Activated CD4-positive, alpha-beta memory T cell treated with anti-CD3 and anti-CD28 coated beads, Interleukin-2, amount 10 ng/mL, durations not matched to agents 7 days and 5 days (primary cell): ENCODE measurements around the gene JAZF1. TPM values are rescaled to one million over a fixed set of nuclear protein-coding genes. Genes with fewer than 3 reads are reported as not detected.

Experiments
- CTCF ChIA-PET: fragments of 350-600 bp; sonication (Branson Sonifier 250); formaldehyde crosslinking; loops from one replicate; lab custom pipeline; 2021; ENCODE audit warnings: antibody characterized with exemption, inconsistent platforms; lab: Charles Lee
- POLR2A ChIA-PET: fragments of 350-600 bp; sonication (Branson Sonifier 250); formaldehyde crosslinking; loops from one replicate; lab custom pipeline; 2021; ENCODE audit warnings: antibody characterized with exemption; lab: Charles Lee
- DNase-seq: peaks from one replicate; pipeline ENCODE4 v3.0.0-alpha.2; 2020
- H3K27ac Mint-ChIP-seq: one replicate; pipeline ENCODE4 v1.8.0; 2021; ENCODE audit warnings: mild to moderate bottlenecking, mixed read lengths
- H3K27me3 Mint-ChIP-seq: one replicate; pipeline ENCODE4 v1.8.0; 2021; ENCODE audit warnings: mixed read lengths
- H3K36me3 Mint-ChIP-seq: one replicate; pipeline ENCODE4 v1.8.0; 2021; ENCODE audit warnings: low read depth, mixed read lengths
- H3K4me1 Mint-ChIP-seq: one replicate; pipeline ENCODE4 v1.8.0; 2021; ENCODE audit warnings: mixed read lengths
- H3K4me3 Mint-ChIP-seq: one replicate; pipeline ENCODE4 v1.8.0; 2021; ENCODE audit warnings: mild to moderate bottlenecking, mixed read lengths
- H3K9me3 Mint-ChIP-seq: one replicate; pipeline ENCODE4 v1.8.0; 2021; ENCODE audit warnings: mixed read lengths
- total RNA-seq, 2 experiments: library from RNA; stranded (reverse); gene quantifications; one replicate each; pipeline ENCODE4 v1.2.3, GENCODE V29; 2021

The JAZF1 gene
- total RNA-seq, 2 experiments from 2014 or later, result 7.2 to 7.3 TPM

DNA sequence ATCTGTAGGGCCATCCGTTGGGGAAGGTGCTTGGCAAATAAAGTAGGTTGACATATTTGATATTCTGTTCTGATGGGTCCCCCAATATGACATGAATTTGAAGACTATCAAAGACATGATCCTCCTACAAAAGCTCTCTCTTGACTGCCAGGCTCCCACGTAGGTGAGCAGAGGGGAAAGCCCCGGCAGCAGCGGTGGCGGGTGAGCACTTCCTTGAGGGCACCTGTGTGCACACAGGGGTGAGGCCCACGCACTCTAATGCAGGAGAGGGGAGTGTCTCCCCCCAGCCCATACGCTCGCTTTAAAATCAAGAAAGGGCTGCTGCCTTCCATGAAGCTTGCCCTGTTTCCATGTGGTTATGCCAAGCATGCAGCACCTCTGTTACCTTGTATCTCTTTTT lies 340.3 kb downstream of the JAZF1 start:
- Mint-ChIP-seq H3K9me3 (no peaks in the 10 kb centered on the region), H3K4me1 (peaks cover 2% of the 10 kb centered on the region), H3K4me3 (no peak overlapping the region), H3K27me3 (no peaks in the 10 kb centered on the region), H3K27ac (no peak overlapping the region), H3K36me3 (peaks cover 2% of the 10 kb centered on the region)
- POLR2A ChIA-PET, result interaction anchor here (0.6 kb wide), 1 partner anchor 651 kb away, joined by 3 read pairs; no protein-coding TSS in a partner anchor
- CTCF ChIA-PET, result no interaction called here
- no peak for DNase-seq

DNA sequence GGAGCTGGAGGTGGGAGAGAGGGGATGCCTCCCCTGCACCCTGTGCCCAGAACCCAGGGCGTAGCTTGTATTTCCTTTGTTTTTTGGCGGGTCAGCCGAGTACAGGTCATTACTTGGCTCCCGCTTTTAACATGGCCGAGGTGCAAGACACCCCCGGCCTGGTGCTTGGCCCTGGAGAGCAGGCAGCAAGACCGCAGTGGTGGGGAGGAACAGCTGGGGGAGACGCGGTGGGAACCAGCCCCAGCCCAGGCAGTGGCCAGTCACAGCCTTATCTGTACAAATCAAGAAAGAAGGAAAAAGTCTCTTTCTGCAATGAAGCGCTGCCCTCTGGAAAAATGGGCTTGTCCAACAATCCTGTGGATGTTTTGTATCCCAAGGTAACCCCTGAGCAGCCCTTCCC lies 341.5 kb downstream of the JAZF1 start:
- Mint-ChIP-seq H3K27ac (no peak overlapping the region), H3K36me3 (peaks cover 2% of the 10 kb centered on the region), H3K9me3 (no peaks in the 10 kb centered on the region), H3K4me3 (no peak overlapping the region), H3K4me1 (peaks cover 2% of the 10 kb centered on the region), H3K27me3 (no peaks in the 10 kb centered on the region)
- ChIA-PET CTCF (no interaction called here), POLR2A (no interaction called here)
- no peak for DNase-seq

DNA sequence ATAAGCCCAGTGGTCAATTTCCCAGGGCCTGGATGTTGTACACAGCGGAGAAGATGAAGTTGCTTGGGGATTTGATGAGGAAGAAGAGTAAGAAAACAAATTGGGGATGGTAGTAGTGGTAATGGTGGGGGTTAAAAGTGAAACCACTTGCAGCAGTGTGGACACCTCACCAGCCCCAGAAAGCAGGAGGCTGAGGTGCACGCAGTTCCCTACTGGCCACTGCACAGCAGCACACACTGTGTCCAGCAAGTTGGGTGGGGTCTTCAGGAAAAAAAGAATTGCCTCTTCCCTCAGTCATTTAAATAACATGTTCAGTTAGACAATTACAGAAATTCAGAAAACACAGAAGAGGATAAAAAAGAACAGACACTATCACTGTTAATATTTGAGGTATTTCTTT lies 344.1 kb downstream of the JAZF1 start:
- Mint-ChIP-seq H3K36me3 (peaks cover 5% of the 10 kb centered on the region), H3K4me3 (no peak overlapping the region), H3K27ac (no peak overlapping the region), H3K4me1 (peaks cover 2% of the 10 kb centered on the region), H3K9me3 (no peaks in the 10 kb centered on the region), H3K27me3 (no peaks in the 10 kb centered on the region)
- POLR2A ChIA-PET, result interaction anchor here (1.2 kb wide), 1 partner anchor 96 kb away, joined by 4 read pairs; no protein-coding TSS in a partner anchor
- CTCF ChIA-PET, result no interaction called here
- DNase-seq, result no peak

DNA sequence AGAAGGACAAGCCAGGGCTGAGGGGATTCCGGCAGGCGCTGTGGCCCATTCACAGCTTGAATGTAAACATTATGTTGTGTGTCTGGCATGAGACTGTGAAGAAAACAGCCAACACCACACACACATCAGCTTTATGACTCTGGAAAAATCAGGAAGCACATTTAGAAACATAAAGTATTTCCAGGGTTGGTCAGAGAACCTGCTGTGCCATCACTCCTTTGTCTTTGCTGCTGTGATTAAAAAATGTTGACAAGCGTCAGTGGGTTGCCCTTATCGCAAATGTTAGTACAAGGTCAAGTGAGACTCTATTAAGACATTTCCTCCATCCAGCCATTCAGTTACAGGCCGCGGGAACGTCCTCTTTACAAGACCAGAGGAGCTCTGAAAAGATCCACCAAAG lies 345.2 kb downstream of the JAZF1 start:
- CTCF ChIA-PET, result no interaction called here
- no peak overlapping the region for H3K27ac Mint-ChIP-seq
- DNase-seq, result no peak
- H3K27me3 Mint-ChIP-seq, result no peaks in the 10 kb centered on the region
- POLR2A ChIA-PET, result interaction anchor here (1.2 kb wide), 1 partner anchor 95 kb away, joined by 4 read pairs; no protein-coding TSS in a partner anchor
- no peaks in the 10 kb centered on the region for H3K9me3 Mint-ChIP-seq
- H3K36me3 Mint-ChIP-seq, result peaks cover 9% of the 10 kb centered on the region
- no peak overlapping the region for H3K4me3 Mint-ChIP-seq
- H3K4me1 Mint-ChIP-seq, result peaks cover 2% of the 10 kb centered on the region

DNA sequence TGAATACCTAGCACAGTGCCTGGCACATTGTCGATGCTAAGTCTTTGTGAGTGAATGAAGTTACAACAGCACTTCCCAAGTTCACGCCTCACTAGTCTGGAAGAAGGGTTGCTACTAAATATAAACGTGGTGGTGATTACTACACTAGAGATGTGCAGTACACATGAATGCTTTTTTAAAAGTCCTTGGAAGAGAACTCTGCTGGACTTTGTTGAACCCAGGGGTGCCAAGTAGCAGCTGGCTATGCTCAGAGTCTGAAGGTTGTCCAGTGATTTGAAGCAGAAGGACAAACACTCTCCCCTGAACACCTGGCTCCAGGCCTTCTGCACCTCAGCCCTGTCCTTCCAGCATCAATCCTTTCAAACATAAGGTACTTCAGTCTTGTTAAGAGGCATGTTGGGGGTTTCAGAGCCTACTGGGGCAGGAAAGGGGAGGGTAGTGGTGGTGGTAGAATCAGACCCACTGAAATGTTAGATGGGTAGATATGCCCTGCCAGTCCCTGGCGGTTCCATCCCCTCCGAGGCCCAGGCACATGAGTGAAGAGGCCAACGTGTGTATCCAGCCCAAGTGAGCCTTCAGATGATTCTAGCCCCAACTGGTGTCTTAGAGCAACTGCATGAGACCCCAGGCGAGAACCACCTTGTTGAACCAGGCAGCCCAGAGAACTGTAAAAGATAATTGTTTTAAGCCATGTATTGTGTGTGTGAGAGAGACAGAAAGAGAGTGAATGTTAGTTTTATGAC lies 346.2 kb downstream of the JAZF1 start:
- H3K4me1 Mint-ChIP-seq, result no peaks in the 10 kb centered on the region
- H3K9me3 Mint-ChIP-seq, result no peaks in the 10 kb centered on the region
- peaks cover 9% of the 10 kb centered on the region for H3K36me3 Mint-ChIP-seq
- ChIA-PET POLR2A (no interaction called here), CTCF (no interaction called here)
- H3K4me3 Mint-ChIP-seq, result no peak overlapping the region
- H3K27ac Mint-ChIP-seq, result no peak overlapping the region
- DNase-seq, result no peak
- no peaks in the 10 kb centered on the region for H3K27me3 Mint-ChIP-seq

DNA sequence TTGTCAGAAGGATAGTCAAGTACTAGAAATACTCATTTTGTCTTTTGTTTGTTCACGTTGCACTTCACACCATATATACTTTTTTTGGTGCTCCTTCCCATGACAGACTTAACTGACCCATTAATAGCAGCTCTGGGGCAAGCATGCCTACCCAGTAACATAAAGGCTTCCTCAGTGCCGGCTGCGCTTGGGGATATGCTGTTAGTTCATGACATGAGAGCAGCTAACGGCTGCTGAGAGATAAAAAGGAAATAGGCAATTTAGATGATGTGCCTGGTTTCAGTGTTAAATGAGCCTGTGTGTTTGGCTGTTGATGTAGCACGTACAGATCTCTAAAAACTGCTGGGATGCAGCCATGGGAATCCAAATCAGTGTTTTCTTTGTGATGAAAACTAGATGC lies 354.2 kb downstream of the JAZF1 start:
- H3K27me3 Mint-ChIP-seq, result no peaks in the 10 kb centered on the region

DNA sequence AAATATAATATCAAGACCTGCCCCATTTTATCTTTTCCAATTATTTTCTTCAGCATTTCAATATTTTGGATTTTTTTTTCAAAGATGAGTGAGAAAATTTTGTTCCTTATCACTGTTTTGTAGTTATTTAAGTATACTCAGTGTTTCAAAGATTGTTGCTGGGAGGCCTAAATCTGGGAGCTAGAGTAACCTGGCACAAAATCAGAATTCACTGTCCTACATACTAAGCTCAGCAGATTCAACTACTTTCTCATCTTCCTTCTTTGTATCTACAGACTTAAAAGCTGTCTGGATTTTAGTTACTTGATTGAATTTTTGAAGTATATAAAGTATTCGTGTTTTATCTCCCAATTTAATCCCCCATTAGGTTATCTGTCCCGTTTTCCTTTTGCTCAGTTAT lies 354.7 kb downstream of the JAZF1 start:
- ChIA-PET POLR2A (no interaction called here), CTCF (no interaction called here)
- peaks cover 15% of the 10 kb centered on the region for H3K36me3 Mint-ChIP-seq
- no peak for DNase-seq
- H3K9me3 Mint-ChIP-seq, result no peaks in the 10 kb centered on the region
- H3K27ac Mint-ChIP-seq, result no peak overlapping the region
- no peaks in the 10 kb centered on the region for H3K4me1 Mint-ChIP-seq
- no peaks in the 10 kb centered on the region for H3K27me3 Mint-ChIP-seq
- no peak overlapping the region for H3K4me3 Mint-ChIP-seq

More for the DNA sequence above, 354.2 kb downstream of the JAZF1 start:
- Mint-ChIP-seq H3K36me3 (peaks cover 16% of the 10 kb centered on the region), H3K4me1 (no peaks in the 10 kb centered on the region), H3K9me3 (no peaks in the 10 kb centered on the region), H3K4me3 (no peak overlapping the region), H3K27ac (no peak overlapping the region)
- CTCF ChIA-PET, result no interaction called here
- no peak for DNase-seq
- POLR2A ChIA-PET, result no interaction called here

DNA sequence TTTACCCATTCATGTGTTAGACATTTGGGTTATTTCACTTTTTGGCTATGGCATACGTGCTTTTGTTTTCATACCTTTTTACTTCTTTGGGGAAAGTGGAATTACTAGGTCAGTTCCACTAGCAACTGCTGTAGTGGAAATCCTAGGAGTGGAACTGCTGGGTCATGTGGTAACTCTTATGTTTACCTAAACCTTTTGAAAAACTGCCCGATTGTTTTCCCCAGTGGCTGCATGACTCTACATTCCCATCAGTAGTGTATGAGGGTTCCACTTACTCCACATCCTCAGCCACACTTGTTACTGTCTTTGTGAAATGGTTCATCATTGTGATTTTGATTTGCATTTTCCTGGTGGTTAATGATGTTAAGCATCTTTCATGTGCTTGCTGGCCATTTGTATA lies 358.4 kb downstream of the JAZF1 start:
- POLR2A ChIA-PET, result no interaction called here

DNA sequence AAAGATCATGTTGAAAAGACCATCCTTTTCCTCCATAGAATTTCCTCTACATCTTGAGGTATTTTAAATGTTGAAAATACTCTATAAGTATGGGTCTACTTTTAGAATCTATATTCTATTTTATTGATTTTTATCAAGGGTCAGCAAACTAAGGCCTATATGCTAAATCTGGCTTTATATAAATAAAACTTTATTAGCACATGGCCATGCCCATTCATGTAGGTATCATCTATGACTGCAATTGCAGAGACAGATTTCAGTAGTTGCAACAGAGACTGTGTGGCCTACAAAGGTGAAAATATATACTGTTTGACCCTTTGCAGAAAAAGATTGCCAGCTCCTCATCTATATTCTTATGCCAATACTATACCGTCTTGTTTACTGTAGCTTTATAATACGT lies 367.9 kb downstream of the JAZF1 start:
- no peak overlapping the region for H3K4me3 Mint-ChIP-seq
- no peaks in the 10 kb centered on the region for H3K9me3 Mint-ChIP-seq
- POLR2A ChIA-PET, result interaction anchor here (0.7 kb wide), 1 partner anchor 10 kb away, joined by 3 read pairs; no protein-coding TSS in a partner anchor
- CTCF ChIA-PET, result no interaction called here
- peaks cover 16% of the 10 kb centered on the region for H3K36me3 Mint-ChIP-seq
- no peaks in the 10 kb centered on the region for H3K4me1 Mint-ChIP-seq
- H3K27ac Mint-ChIP-seq, result no peak overlapping the region
- DNase-seq, result no peak
- no peaks in the 10 kb centered on the region for H3K27me3 Mint-ChIP-seq

More for the DNA sequence above, 358.4 kb downstream of the JAZF1 start:
- H3K4me1 Mint-ChIP-seq, result no peaks in the 10 kb centered on the region
- no peaks in the 10 kb centered on the region for H3K27me3 Mint-ChIP-seq
- no peaks in the 10 kb centered on the region for H3K9me3 Mint-ChIP-seq
- H3K4me3 Mint-ChIP-seq, result no peak overlapping the region
- DNase-seq, result no peak
- peaks cover 15% of the 10 kb centered on the region for H3K36me3 Mint-ChIP-seq
- CTCF ChIA-PET, result no interaction called here
- H3K27ac Mint-ChIP-seq, result no peak overlapping the region

DNA sequence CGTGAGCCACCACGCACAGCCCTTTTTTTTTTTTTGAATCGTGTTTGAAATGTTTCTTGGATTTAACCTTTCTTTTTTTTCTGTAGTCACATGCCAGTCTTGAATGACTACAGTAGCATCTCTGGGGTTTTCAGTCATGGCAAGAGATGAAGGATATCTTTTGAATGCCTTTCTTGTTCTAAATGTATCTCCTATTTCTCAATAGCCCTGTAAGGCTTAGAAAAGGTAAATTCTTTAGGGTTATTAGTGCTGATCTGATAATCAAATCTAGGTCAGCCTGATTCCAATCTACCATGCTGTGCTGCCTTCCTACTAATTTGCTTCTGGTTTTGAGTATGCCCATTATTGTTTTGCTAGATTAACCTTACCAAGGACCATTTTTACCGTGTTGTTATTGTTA lies 370.4 kb downstream of the JAZF1 start:
- no peak overlapping the region for H3K4me3 Mint-ChIP-seq
- no peaks in the 10 kb centered on the region for H3K27me3 Mint-ChIP-seq
- peaks cover 14% of the 10 kb centered on the region for H3K36me3 Mint-ChIP-seq
- ChIA-PET POLR2A (no interaction called here), CTCF (no interaction called here)
- no peaks in the 10 kb centered on the region for H3K9me3 Mint-ChIP-seq
- DNase-seq, result no peak
- H3K4me1 Mint-ChIP-seq, result no peaks in the 10 kb centered on the region
- no peak overlapping the region for H3K27ac Mint-ChIP-seq

DNA sequence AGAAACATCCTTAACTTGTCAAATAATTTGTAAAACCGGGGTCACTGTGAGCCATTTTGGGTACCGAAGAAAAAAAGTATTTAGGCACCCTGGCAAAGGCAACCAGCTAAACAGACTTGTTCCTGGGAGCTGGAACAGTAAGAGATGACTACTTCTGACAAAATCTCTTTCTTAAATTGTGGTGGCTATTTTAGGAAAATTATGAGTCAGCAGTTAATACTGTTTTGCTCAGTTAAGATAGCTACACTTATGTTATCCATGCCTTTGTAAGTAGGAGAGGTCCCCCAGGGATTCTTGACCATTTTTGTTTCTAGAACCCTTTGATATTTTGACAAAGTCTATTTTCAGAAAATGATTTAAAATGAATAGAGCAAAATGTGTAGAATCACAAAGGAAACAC lies 372.0 kb downstream of the JAZF1 start:
- CTCF ChIA-PET, result no interaction called here
- Mint-ChIP-seq H3K36me3 (peaks cover 9% of the 10 kb centered on the region), H3K4me3 (no peak overlapping the region), H3K27ac (no peak overlapping the region), H3K27me3 (no peaks in the 10 kb centered on the region), H3K4me1 (no peaks in the 10 kb centered on the region), H3K9me3 (no peaks in the 10 kb centered on the region)
- POLR2A ChIA-PET, result no interaction called here
- no peak for DNase-seq

DNA sequence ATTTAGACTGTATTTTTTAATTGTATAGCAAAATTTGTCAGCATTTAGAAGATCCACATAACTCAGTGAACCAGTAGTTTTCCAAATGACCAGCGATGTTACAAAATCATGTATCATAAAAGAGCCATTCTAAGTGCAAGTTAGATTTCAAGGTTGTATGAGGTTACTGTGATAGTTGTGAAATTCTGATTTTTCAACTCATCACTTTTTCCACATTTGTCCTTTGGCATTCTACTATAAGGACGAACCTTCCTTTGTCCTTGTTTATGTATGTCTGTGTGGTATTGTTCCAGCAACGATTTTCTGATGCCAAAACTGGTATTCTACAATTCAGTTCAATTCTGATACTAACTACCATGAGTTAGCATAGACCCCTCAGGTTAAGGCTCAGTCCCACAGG lies 376.5 kb downstream of the JAZF1 start:
- ChIA-PET CTCF (no interaction called here), POLR2A (no interaction called here)
- Mint-ChIP-seq H3K4me1 (no peaks in the 10 kb centered on the region), H3K9me3 (no peaks in the 10 kb centered on the region), H3K27ac (no peak overlapping the region), H3K36me3 (peaks cover 17% of the 10 kb centered on the region), H3K27me3 (no peaks in the 10 kb centered on the region), H3K4me3 (no peak overlapping the region)
- no peak for DNase-seq

DNA sequence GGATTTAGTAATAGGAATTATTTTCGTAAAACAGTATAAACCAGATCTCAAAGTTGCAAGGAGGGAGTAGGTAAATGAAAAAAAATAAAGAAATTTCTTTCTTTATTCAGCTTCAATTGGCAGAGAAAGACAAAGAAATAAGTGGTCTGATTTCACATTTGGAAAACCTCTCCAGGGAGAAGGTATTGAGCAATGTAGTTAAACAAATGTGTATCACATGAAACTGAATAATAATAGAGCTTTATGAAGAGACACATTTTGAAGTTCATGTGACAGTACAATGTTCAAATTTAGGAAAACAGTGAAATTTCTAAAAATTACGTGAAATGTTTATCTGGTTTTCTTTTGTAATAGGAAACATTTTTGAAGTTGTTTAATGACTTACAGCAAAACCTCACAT lies 377.6 kb downstream of the JAZF1 start:
- Mint-ChIP-seq H3K27ac (no peak overlapping the region), H3K4me1 (no peaks in the 10 kb centered on the region), H3K4me3 (no peak overlapping the region), H3K27me3 (no peaks in the 10 kb centered on the region), H3K36me3 (peaks cover 22% of the 10 kb centered on the region), H3K9me3 (no peaks in the 10 kb centered on the region)
- POLR2A ChIA-PET, result interaction anchor here (1.0 kb wide), 1 partner anchor 10 kb away, joined by 3 read pairs; no protein-coding TSS in a partner anchor
- DNase-seq, result no peak
- CTCF ChIA-PET, result no interaction called here

DNA sequence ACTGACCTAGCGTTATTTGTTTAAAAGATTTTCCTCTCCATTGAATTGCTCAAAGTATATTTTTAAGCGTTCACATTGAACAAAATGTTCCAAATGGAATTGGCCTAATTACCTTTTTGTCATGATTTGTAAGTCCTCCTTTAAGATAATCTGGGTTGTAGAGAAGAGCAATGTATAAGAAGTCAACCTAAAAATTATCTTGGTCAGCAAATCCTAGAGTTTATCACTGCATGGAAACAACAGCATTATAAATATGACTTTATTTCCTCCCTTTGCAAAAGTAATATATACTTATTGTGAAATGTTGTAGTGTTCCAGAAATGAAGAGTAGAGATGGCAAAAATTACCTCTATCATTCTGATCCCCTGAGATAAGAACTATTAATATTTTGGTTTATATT lies 381.4 kb downstream of the JAZF1 start:
- H3K27me3 Mint-ChIP-seq, result no peaks in the 10 kb centered on the region
- H3K4me3 Mint-ChIP-seq, result no peak overlapping the region
- CTCF ChIA-PET, result interaction anchor here (0.6 kb wide), 1 partner anchor 35 kb away, joined by 3 read pairs; no protein-coding TSS in a partner anchor
- peaks cover 34% of the 10 kb centered on the region for H3K36me3 Mint-ChIP-seq
- no peak overlapping the region for H3K27ac Mint-ChIP-seq
- no peaks in the 10 kb centered on the region for H3K9me3 Mint-ChIP-seq
- DNase-seq, result no peak
- POLR2A ChIA-PET, result no interaction called here
- H3K4me1 Mint-ChIP-seq, result no peaks in the 10 kb centered on the region
